GM23248 (cell line): ENCODE results near the gene C5orf63.

ENCODE experiments used
- EZH2 ChIP-seq: fragments of 200-600 bp; sonication (generic); IDR thresholded peaks from 2 replicates; pipeline ENCODE4 v1.6.1; 2018; ENCODE audit warnings: antibody characterized with exemption, mild to moderate bottlenecking; ENCODE audit not compliant: insufficient read depth, poor library complexity, severe bottlenecking
- EZH2phosphoT487 ChIP-seq: fragments of 200-600 bp; sonication (generic); IDR thresholded peaks from 2 replicates; pipeline ENCODE4 v1.6.1; 2018; ENCODE audit warnings: antibody characterized with exemption, moderate library complexity, mild to moderate bottlenecking, low read depth; ENCODE audit not compliant: insufficient read depth

GRCh38 chr5:127009784-127010183 lies 63.5 kb downstream of the C5orf63 start:
- TF ChIP-seq EZH2 (no peak), EZH2phosphoT487 (no peak)
